HG02938 (cell line): ENCODE data around the gene NECTIN4.

Experiments
- ATAC-seq: cut with Tn5 transposase; IDR thresholded peaks from one replicate; pipeline ENCODE4 v1.9.1; 2021; ENCODE audit warnings: mild to moderate bottlenecking, moderate library complexity; ENCODE audit not compliant: unreplicated experiment

The NECTIN4 gene

DNA sequence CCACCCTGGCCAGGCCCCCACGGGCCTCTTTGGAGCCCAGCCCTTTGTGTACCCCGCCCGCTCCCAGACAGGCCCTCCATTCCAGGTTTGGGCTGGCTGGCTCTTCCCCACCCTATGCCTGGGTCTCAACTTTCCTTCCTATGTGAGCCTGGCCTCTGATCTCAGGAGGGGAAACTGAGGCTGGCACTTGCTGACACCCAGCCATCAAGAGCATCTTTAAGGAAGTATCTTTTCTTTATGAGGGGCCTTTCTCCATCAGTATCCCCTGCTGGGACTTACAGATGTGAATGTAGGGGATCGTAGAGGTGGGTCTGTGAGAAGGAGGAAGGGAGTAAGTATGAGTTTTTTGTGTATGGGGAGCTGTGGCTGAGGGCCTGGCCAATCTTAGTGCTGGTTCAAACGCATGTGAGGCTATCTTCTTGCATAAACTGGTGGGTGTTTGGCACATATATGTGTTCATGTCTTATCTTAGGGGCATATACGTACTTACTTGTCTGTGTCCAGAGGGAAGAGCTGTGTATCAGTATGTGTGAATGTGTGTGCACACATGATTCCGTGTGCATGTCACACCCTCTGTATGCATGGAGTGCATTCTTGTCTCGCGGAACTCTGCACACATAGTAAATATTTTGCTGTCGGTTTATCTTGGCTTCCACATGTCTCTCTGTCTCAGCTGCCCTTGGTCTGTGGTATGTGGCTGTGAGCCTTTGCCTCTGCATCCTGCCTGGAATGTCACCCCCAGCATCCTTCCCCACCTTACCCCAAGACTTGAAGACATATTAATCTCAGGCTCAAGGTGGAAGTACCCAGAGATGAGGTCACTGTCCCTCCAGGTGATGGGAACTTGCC is 5.4 kb downstream of the NECTIN4 start:
- no peak for ATAC-seq

DNA sequence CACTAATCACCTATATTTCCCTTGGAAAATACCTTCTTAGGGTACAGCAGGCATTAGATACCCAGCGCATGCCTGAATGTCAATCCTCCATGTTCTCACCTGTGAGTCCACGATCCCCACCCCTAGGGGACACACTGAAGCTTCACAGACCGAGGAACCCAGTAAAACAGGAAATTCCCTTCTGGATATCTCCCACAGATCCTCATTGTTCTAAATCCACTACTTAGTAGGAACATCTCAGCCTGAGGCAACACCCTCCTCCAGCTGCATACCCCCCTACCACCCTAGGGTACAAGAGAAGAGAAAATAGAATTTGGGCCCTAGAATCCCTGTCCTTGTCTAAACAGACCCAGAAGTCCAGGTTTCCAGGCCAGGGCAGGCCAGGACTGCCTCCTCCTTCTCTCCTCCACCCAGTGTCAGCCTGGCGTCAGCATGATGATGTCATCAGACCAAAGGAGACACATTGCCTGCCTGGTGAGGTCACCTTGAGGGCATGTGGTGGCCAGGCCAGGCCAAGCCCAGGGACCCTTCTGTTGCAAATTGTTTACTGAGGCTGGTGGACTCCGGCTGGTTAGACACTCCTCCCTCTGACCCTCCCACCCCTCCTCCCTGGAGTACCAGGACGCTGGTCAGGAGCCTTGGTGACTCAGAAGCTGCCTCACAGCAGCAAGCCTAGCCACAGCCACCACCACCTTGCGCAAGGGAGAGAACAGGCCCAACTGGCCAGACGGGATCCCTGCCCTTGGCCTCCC is 6.2 kb downstream of the NECTIN4 start:
- no peak for ATAC-seq

DNA sequence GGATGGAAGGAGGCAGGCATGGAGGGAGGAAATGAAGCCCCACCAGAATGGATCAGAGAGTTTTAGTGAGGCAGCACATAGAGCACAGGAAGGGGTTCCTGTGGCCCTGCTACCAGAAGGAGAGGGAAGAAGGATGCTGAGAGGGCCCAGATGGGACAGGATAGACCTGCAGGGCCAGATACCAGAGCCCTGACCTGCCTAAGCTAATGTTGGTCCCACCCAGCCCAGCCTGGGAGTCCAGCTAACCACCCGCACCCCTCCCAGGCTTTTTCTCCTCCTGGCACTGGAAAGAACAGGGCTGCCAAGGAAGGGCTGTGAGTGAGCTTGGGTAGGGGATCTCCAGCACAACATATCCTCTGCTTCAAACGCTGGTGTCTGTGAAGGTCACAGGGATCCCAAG is 6.9 kb downstream of the NECTIN4 start:
- no peak for ATAC-seq

DNA sequence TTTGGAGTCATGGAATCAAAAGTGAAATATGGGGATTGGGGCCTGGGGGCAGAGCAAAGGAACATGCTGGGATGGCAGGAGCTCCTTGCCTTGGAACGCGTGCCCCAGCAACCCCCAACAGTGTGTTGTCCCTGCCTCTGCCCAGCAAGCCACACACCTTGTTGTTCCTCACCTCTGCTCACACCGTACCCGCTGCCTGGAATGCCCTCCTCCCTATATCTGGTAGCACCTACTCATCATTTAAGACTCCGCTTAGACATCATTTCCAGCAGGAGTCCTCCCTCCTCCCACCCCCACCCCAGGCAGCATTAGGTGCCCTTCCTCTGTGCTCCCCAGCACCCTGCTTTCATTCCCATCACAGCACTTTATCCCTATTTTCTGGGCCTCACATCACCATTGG is 7.8 kb downstream of the NECTIN4 start:
- ATAC-seq, result no peak

DNA sequence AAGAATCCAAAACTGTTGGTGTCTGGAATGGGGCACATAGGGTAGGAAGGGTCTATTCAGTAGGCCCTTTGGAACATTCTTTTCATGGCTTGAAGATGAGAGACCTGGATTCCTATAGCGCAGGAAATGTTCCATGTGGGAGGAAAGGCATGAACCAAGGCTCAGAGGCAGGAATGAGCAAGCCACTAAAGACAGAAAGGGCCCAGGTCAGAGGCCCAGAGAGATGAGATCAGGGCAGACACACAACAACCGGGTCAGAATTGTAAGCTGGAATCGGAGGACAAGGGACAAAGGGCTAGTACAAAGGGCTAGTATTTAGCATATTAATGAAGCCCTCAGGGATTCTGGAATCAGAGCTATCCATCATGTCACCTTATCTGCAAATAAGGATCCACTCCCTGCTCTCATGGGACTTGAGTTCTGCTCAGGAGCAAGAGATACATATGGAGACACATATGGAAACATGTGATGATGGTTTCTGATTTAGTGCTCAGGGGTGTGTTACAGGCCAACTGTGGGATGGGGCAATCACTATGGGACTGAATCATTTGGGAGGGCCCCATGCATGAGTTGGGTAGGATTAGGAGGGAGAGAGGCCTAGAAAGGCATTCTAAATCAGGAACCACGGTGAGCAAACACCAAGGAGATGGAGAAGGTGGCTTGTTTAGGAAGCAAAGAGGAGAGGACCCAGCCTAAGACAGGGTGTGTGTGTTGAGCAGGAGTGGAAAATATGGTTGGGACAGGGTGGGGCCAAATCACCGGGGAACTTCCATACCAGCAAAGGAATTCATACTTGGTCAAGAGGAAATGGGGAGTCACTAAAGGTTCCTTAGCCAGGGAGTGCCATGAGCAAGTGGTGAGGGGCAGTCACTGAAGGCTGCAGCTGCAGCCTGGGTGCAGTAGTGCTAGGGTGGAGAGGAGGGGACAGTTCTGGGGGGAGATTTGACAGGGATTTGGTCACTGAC is 8.6 kb downstream of the NECTIN4 start:
- ATAC-seq, result no peak

DNA sequence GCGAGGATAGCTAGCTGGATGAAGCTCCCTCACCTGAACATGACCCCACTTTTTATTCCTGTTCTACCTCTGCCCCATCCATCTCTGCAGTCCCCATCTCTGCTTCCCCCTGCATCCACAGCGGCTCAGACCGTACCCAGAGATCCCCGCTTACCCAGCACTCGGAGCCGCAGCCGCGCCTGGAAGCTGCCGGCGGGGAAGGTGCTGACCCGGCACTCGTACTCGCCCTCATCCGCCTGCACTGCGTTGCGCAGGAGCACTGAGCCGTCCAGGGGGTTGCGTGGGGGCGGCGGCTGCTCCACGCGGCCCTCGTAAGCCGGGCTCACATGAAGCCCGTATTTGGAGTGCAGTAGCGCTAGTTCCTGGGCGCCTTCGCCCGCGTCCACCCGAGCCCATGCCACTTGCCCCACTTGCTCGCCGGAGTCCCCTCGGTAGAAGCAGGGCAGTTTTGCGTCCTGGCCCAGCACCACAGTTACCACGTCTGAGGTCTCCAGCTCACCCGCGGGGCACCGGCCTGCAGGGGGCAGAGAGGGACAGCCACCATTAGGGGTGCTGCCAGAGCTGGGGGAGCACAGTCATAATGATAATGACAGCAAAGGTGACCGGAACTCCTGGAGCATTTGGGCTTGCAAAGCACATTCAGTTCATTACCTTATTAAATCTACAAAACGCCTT is 9.8 kb downstream of the NECTIN4 start:
- ATAC-seq, result no peak

DNA sequence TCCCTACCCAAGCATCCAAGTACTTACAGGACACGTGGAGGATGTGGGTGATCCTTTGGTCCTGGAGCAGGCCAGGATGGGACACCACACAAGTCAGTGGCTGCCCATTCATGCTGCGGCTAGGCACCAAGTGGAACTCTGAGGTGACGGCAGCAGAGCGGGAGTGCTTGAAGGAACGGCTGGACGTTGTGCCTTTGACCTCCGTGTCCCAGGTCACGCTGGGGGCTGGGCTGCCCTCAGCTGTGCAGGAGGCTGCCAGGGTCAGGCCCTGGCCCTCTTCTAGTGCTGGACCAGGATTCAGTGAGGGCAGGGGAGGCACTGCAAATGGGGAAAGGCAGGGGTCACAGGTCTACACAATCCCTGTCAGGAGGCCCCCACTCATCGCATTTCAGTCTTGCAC is 11.9 kb downstream of the NECTIN4 start:
- no peak for ATAC-seq

DNA sequence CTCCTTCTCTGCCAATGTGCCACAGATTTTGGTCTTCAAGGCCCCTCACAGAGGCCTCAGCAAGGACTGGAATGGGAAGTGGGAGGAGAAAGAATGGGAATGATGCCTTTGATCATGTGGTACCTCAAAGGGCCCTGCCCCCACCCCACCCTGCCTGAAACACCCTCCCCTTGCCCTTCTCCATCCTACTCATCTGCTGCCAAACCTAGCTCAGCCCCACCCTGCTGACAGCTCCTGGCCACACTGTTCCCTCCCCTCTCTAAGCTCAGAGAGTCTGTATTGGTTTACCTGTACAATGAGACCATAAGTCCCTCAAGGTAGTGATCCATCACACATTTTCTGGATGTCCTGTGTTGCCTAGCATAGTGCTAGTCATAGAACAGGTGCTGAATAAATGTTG is 12.9 kb downstream of the NECTIN4 start:
- no peak for ATAC-seq

DNA sequence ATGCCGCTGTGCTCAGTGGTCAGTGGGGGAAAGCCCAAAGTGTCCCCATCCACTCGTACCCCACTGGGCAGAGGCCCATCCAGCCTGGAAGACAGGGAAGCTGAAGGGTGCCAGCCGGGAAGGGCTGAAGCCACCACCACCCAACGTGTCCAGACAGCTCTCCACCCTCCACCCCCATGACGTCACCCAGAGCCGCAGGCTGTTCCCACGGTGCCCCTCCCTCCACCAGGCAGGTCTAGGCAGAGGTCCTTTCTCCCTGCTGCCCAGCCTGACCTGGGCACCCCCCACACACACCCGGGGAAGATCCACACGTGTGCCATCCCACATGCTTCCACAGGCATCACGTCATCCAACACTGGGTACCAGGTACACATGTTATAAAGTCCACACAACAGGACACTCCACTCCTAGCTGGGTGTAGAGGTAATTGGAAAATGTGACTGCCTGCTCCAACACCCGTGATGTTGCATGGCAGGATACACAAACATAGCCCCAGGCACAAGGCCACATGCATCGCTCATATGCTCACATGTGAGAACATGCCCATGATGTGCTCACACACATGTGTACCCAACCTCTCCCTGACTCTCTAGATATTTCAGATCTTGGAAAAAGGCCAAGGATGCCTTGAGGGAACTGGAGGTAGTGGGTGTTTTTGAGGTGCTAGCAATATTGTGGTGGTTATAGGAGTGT is 14.5 kb downstream of the NECTIN4 start:
- ATAC-seq, result no peak

DNA sequence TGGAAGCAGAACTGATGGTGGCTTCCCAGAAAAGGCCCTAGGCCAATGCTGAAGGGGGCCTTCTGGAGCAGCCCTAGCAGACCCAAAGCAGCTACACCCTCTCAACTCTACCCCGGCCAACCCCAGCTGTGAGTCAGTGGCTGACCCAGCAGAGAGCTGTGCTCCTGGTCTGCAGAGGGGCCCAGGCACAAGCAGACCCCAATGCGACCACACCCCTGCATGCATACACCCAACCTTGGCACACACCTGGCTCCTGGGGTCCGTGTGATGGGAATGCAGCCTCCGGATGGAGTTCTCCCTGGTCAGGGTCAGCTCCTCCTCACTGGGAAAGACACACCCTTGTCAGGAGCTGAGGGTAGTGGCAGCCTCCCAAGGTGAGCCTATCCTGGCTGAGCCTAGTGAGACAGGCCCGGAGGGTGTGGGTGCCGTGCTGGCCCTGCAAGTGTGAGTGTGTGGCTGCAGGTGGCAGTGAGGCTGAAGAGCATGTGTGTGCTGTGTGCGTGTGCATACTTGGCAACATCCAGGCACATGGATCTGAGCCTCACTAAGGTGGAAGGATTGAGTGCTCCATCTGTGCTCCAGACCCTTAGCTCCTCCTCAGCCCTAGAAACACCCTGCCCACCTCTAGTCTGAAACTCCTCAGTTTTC is 15.8 kb downstream of the NECTIN4 start:
- ATAC-seq, result no peak

DNA sequence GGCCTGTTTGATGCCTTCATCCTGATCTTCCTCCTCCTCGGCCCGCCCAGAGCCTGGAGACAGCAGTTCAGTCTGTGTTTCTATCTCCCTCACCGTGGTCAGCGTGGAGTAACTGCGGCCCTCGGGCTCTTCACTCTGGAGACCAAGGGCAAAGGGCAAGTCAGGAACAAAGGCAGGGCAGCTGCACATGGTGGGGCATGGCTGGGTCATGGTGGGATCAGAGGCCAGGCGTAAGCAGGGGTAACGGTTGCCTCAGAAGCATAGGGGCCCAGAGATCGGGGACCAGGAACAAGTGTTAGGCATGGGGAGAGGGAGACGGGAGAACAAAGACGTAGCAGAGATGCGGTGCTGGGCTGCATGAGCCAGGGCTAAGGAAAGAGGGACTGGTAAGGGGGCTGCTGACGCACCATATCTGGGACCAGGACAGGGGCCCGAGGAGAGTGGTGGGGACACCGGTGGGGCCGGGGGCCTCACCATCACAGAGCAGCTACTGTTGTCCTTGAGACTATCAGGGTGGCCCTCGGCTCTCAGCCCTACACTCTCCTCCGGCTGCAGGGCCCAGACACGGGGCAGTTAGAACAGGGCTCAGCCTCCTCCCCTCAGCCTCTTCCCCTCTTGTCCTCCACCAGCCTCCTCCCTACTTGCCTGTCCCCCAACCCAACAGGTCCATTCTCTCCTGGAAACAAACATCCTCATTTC is 16.5 kb downstream of the NECTIN4 start:
- no peak for ATAC-seq

DNA sequence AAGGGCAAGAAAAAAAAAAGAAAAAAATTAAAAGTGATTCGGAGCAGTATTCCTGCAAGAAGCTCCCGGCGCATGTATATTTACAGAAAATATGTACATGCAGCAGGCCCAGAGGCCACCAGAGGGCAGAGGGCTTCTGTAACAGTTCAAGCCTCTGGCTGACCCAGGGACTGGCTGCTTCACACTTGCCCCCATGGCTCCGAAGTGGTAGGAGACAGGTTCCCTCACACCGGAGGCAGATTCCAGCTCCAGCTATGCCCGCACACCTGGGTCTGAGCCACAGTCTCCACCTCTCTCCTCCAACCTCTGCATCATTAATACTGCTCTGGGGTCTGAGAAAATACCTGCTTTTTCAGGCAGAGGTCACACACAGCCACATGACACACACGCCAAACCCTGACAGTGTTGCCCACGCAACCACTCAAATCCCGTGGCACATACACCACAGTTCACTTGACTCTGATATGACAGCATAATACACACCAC is 17.4 kb downstream of the NECTIN4 start:
- no peak for ATAC-seq

DNA sequence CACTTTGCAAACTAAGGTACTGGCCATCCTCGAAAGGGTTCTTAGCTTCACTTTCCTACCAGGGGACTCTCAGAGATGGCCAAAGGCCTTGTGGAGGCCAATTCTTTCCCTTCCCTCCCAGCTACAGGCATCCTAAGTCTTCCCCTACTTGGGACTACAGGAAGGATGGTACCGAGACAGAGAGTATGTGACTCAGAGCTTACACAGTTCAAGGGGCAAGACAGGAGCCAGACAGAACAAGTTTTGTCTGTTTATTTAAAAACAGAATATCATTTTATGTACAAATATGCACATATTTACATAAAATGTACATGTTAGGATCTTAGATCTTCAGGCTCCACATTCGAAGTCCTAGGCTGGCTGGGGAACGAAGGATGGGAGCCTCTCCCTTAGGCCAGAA is 18.6 kb downstream of the NECTIN4 start:
- ATAC-seq, result no peak

DNA sequence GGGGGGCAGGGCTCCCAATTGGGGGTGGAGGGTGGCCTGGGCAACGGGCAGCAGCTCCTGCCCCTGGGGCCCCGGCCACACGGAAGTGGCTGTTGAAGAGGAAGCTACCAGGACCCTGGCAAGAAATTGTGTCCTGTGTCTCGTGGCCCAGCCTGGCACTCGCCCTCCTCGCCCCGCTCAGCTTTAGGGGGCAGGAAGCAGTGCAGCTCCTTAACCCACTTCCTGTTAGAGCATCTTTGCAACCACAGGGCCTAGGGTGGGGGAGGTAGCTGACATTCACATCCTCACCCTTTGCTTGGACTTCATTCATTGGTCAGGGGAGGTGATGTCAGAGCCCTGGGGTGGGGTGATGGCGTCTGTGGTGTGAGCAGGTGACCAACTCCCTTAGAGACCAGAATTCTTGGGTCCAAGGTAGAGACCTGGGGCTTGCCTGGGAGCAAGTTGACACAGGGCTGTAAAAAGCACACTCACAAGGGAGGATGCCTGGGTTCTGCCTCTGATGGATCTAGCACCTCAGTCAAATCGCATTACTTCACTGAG is 19.6 kb downstream of the NECTIN4 start, which contains the start of gene ARHGAP30:
Gene ARHGAP30 (minus strand): TSS at position 161 of the 540 bp plus-strand sequence. CDS start 267 bp downstream, outside the sequence.
- peak; percentile 87 for ATAC-seq

DNA sequence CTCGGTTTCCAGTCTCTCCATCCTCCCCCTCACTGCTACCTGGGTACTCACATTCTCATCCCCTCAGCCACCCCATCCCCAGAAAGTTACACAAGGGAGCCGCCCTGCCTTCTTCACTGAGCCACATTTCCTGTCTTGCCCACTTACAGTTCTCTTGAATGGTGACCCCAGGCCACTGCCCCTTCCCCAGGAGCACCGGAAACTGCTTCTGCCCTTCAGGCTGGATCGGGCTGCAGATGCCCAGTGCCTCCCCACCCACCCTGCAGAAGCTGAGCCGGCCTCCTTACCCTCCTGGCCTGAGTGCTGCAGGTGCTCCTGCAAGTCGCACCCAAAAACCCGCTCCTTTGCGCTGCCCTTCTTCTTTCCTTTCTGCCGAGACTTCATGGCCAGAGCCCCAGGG is 20.1 kb downstream of the NECTIN4 start:
- ATAC-seq, result peak; percentile 7

DNA sequence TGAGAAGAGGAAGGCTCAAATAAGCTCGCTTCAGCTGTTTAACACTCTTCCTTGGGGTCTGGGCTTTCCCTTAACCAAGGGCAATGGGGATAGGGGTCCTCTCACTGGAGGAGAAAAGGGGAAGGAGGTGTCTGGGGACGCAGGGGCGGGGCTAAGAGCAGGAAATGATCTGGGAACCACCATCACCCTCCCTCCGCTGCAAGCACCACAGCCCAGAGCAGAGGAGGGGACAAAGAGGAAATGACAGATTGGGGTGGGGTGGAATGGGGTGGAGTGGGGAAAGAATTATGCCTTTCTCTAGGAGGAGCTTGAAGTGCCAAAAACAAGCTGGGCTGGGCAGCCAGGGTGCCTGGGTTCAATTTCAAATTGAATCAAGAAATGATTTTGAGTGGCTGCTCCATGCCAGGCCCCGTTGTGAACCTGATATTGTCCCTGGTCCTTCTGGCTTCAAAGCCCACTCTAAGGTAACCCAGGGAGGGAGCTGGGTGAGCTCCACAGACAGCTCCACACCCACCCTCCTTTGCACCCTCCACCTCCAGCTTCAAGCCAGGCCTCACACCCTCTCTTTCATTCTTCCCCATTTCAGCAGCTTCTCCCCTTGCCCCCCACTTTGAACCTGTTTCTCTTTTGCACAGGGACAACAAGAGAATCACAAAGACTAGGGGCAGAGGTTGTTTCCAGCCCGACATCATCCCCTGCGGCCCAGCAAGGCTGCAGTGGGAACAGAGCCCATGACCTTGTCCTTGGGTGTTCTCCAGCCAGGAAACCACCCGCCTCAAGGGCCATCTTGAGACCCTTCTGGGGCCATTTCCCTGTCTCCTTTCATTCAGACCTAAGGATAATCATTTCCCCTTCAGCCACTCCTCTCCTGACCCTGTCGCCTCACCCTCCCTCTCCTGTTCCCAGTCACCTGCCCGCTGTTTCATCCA is 20.8 kb downstream of the NECTIN4 start:
- ATAC-seq, result peak; percentile 46

DNA sequence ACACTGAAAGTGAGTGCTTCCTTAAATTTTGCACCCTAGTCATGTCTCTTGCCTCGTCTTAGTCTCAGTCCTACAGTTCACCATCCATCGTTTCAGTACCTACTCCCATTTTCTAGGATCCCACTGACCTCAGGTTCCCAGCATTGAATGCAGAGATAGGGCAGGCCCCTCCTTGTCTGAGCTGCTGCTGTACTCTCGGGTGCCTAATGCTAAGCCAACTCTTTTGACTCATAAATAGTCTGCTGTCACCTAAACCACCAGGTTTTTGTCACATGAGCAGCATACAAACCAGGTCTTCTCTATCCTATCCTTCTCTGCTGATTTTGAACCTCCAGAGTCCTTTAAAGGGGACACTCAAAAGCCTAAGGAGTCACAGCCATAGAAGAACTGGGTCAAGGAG is 22.7 kb downstream of the NECTIN4 start:
- no peak for ATAC-seq
